GM21717 (cell line): ENCODE results near the gene CEP164.

Experiments
- ATAC-seq: cut with Tn5 transposase; IDR thresholded peaks from one replicate; pipeline ENCODE4 v1.9.1; 2021; ENCODE audit warnings: mild to moderate bottlenecking, moderate library complexity; ENCODE audit not compliant: unreplicated experiment

CEP164 gene

DNA sequence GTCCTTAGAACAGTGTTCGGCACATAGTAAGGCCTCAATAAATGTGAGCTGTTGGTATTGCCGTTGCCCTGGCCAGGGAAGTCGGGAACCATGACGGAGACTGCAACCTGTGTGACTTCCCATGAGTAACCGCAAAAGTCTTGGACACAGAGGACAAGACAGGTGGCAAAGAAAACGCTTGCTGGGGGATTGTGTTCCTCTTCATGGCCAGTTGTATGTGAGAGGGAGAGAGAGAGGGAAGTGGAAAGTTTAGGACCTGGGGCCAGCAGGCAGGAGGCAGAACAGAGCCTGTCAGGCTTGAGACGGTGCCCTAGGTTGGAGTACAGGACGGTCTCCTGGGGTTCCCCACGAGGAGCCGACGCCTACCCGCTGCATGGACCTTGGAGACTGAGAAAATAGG, 90.2 kb downstream of the CEP164 start:
- ATAC-seq: no peak

GRCh38 chr11:117418737-117419481, 91.3 kb downstream of the CEP164 start:
- ATAC-seq: no peak

DNA sequence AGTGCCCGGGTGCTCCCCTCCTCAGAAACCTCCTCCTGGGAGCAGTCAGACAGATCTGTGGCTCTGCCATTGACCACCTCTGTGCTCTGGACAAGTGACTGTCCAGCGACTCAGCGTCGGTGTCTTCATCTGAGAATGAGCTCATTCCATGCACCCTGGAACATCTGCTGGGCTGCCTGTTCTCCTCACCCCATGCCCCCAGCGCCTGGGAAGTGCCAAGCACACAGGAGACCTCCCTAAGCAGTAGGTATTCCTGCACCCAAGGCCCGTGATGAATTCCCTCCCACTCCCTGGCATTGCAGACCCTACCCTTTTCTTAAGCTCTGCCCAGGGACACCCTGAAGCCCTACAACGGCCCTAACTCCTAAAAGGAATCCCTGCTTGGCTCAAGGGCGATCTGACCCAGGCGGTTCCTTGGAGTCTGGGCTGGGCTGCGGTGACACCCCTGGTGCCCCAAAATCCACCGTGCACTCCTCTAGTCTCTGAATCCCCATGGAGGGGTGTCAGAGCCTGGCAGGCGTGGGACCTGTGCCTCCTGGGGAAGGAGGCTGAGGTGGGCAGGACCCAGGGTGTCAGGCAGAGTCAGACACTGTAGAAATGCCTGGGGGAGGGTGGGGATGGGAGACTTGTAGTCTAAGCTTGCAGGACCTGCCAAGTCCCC, 92.0 kb downstream of the CEP164 start:
- no peak for ATAC-seq

- ATAC-seq: no peak
Observed at GRCh38 chr11:117420143-117420485, 92.5 kb downstream of the CEP164 start.

DNA sequence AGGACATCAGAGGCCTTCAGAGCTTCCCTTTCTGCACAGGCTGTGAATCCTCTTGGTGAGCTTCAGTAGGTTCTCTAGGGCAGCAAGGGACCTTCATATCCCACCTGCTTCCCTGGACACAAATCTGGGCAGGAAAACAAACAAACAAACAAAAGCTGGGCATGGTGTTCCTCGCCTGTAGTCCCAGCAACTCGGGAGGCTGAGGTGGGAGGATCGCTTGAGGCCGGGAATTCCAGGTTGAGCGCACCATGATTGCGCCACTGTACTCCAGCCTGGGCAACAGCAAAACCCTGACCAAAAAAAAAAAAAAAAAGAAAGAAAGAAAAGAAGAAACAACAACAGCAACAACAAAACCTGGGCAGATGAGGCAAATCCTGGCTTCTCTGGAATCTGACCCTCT, 92.9 kb downstream of the CEP164 start:
- ATAC-seq: no peak

DNA sequence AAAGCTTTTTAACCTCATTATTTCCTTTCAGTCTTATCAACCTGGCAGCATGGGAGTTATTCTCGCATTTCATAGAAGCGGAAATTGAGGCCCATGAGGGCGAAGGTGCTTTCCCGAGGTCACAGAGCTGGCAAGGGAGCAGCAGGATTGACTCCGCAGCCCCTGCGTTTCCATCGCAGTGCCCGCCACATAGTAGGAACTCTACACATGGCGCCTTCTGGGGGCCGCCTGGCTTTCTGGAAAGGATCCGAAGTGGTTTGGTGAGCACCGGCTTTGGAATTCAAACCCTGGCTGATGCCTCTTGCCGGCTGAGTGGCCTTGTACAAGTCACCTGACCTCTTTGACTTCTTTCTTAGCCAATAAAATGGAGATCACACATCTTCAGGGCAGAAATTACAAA, 93.4 kb downstream of the CEP164 start:
- ATAC-seq: no peak

- ATAC-seq: no peak
Observed at GRCh38 chr11:117421476-117421875, 93.8 kb downstream of the CEP164 start.

DNA sequence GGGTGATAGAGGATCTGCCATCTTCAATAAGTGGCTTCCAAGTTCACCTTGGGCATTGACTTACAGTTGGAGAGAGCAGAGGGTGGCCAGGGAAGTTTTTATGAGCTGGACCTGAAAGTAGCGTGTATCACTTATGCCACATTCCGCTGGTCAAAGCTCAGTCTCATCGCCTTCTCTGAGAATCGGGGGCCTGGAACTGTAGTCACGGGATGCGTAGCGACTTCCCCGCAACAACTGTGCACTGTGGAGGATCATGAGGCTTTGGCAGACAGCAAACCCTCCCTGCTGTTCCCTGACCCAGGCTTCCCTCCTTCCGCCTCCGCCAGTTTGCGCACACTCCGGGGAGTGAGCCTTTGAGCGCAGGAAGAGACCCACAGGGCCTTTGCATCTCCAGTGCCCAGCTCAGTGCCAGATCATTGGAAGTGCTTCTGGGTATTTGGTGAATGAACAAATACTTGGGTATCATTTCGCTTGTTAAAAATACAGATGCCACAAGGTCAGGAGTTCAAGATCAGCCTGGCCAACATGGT, 95.5 kb downstream of the CEP164 start:
- ATAC-seq: no peak

DNA sequence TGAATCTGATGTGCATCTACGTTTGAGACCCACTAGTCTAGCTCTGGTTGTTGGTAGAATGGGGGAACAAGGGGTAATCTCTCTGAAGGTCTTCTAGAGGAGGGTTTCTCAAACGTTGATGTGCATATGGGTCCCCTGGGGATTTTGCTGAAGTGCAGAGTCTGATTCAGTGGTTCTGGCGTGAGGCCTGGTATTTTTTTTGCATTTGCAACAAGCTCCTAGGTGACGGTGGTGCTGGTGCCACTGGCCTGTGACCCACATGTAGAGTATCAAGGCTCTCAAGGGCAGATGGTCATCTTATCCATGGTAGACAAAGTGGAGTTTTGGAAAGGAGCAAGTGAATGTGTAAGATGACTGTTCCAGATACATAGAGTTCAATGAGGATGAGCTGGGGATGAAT, 97.1 kb downstream of the CEP164 start:
- ATAC-seq: no peak

- ATAC-seq: no peak
Observed at GRCh38 chr11:117425679-117426296, 98.1 kb downstream of the CEP164 start.

GRCh38 chr11:117426297-117426685, 98.6 kb downstream of the CEP164 start:
- no peak for ATAC-seq

GRCh38 chr11:117426941-117427340, 99.3 kb downstream of the CEP164 start:
- ATAC-seq: no peak

GRCh38 chr11:117427356-117427874, 99.8 kb downstream of the CEP164 start:
- ATAC-seq: no peak

DNA sequence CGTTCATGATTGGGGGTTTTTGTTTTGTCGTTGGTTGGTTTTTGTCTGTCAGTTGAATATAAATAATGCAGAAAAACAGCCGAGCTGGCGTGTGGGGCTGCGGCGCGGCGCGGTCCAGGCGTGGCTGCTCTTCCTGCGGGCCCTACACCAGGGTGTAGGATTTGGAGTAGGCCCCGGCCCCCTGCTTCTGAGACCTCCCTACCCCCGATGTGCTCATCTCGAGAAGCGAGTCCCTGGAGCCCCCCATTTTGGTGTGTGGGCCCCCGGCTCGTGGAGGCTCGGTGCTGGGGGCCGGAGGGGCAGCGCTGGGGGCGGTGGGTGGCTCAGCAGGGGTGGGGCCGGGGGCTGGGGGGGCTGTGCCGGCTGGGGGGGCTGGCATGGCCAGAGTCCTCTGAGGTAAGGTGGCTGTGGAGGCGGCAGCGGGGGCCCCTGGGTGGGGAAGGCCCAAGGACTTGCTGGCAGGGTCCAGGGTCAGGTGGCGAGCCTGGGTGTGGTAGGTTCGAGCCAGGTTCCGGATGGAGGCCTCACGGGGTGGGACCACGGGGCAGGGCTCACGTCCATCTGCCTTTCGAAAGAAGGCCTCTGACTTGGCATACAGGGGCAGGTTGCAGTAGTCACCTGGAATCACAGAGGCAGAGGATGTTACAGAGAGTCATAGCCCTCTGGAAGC, 100.7 kb downstream of the CEP164 start:
- ATAC-seq: no peak

DNA sequence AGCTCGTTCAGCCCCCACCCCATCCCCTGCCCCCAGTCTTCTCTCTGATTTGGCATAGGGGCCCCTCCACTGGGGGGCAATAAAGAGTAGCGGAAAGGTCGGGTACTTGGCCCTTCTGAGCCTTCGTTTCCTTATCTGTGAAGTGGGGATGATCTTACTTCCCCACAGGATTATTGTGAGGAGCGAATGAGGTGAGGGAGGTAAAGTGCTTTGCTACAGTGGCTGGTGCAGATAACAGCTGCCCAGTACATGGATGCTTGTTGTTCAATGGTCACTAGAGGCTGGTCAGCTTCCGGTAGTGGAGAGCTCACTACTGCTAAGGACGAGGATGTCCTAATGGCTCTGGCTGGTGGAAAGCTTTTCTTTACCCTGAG, 101.2 kb downstream of the CEP164 start:
- ATAC-seq: no peak

DNA sequence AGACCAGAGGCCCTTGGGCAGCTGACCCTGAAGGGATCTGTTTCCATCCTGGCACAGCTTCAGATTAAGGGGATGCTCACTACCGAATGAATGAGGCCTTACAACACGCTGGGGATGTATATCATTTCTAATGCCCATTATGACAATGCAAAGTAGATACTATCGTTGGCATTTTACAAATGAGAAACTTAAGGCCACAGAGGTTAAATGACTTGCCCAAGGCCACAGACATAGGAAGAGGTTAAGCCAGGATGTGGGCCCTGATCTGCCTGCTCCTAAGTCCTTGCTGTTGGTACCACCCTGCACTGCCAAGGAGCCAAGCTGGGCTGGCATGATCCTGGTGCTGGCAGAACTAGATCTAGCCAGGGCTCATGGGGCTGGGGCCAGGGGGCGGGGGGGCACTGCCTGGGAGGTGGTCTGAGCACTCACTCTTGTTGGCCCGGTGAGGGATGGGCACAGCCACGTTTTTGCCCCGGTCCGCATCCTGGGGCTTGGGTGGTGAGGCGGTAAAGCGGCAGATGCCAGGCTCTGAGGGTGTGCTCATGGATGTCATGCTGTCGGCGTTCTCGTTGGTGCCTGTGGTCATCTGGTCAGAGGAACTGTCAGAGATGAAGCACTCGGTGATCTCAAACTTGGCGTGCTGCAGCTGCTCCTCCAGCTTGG, 102.8 kb downstream of the CEP164 start:
- no peak for ATAC-seq

- no peak for ATAC-seq
Observed at GRCh38 chr11:117431436-117431835, 103.8 kb downstream of the CEP164 start.

- no peak for ATAC-seq
Observed at GRCh38 chr11:117433717-117434116, 106.1 kb downstream of the CEP164 start.

DNA sequence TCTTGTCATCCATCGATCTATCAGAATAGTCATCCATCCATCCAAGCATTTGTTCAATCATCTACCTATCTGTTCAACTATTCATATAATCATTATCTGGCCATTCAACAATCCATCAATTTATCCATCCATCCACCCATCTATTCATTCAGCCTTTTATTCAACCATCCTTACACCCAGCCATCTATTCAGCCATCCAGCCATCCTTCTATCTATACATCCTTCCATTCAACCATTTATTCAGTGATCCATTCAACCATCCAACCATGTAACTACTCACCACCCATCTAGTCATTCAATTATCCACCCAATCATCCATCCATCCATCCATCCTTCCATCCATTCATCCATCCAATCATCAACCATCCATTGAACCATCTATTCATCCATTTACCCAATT, 106.8 kb downstream of the CEP164 start:
- no peak for ATAC-seq

- no peak for ATAC-seq
Observed at GRCh38 chr11:117435326-117435725, 107.7 kb downstream of the CEP164 start.
